Testis (tissue), 2 donors: ENCODE results near the gene CACNA2D3.

Source experiments
- POLR2A ChIP-seq: fragments of 450-650 bp; IDR thresholded peaks from one replicate; pipeline ENCODE4 v1.6.1; 2017; ENCODE audit warnings: antibody characterized with exemption, mild to moderate bottlenecking, moderate library complexity
- TF ChIP-seq, protein P1 (sequence below), 3 experiments: fragments of 450-650 bp in 2 of 3; fragments of 200-600 bp in 1 of 3; sonication (generic) in 1 of 3; IDR thresholded peaks; one replicate each; pipeline ENCODE4 v1.5.1; 2016 to 2019; ENCODE audit warnings: antibody characterized with exemption in 3 of 3, mild to moderate bottlenecking in 2 of 3, moderate library complexity in 1 of 3

- TF ChIP-seq, protein P1, sequence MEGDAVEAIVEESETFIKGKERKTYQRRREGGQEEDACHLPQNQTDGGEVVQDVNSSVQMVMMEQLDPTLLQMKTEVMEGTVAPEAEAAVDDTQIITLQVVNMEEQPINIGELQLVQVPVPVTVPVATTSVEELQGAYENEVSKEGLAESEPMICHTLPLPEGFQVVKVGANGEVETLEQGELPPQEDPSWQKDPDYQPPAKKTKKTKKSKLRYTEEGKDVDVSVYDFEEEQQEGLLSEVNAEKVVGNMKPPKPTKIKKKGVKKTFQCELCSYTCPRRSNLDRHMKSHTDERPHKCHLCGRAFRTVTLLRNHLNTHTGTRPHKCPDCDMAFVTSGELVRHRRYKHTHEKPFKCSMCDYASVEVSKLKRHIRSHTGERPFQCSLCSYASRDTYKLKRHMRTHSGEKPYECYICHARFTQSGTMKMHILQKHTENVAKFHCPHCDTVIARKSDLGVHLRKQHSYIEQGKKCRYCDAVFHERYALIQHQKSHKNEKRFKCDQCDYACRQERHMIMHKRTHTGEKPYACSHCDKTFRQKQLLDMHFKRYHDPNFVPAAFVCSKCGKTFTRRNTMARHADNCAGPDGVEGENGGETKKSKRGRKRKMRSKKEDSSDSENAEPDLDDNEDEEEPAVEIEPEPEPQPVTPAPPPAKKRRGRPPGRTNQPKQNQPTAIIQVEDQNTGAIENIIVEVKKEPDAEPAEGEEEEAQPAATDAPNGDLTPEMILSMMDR (IDR thresholded peaks at IDR 0.05) = no peak
- no peak for TF ChIP-seq POLR2A
These were observed 53.8 kb downstream of the CACNA2D3 start for GRCh38 chr3:54176106-54176505.
